Measurements from ENCODE around the gene RASSF1. TPM values are rescaled to one million over a fixed set of nuclear protein-coding genes. Genes with fewer than 3 reads are reported as not detected.
A peak's percentile ranks its signal among the peaks of the same experiment; 100 is the strongest.

The RASSF1 gene
- total and polyA plus RNA-seq, 2 of the 13 experiments (the other 11 are each of a cell fraction or from before 2014, with no cell fraction given) = 10.2 to 27.5 TPM

- no peak for TF ChIP-seq ZNF10 (CRISPR knock-in tag; IDR thresholded peaks at IDR 0.05; ENCODE audit: borderline replicate concordance, low read depth)
- no peak; the same call in 1 of the 2 replicates for TF ChIP-seq MEIS2 (CRISPR knock-in tag; IDR thresholded peaks at IDR 0.05)
- TF ChIP-seq ZNF704 (CRISPR knock-in tag; IDR thresholded peaks at IDR 0.05; ENCODE audit: borderline replicate concordance) = peak; percentile 16; the same call in 1 of the 2 replicates
- TF ChIP-seq ZNF883 (CRISPR knock-in tag; IDR thresholded peaks at IDR 0.05; ENCODE audit: not compliant biosample characterization) = peak; percentile 79
- TF ChIP-seq AKNA (CRISPR knock-in tag; IDR thresholded peaks at IDR 0.05; ENCODE audit: borderline replicate concordance) = no peak
- peak; percentile 48; the same call in 1 of the 2 replicates for TF ChIP-seq ZNF274 (CRISPR knock-in tag; IDR thresholded peaks at IDR 0.05)
- TF ChIP-seq TFAP4 (IDR thresholded peaks at IDR 0.05; ENCODE audit: borderline replicate concordance, low read depth) = peak; percentile 51; the same call in 1 of the 2 replicates
- no peak for TF ChIP-seq MYNN (CRISPR knock-in tag; IDR thresholded peaks at IDR 0.05; ENCODE audit: low read depth)
- no peak for TF ChIP-seq MED8 (CRISPR knock-in tag; IDR thresholded peaks at IDR 0.05; ENCODE audit: insufficient replicate concordance)
- peak; percentile 76; the same call in 1 of the 2 replicates for TF ChIP-seq BCL3 (CRISPR knock-in tag; IDR thresholded peaks at IDR 0.05)
- TF ChIP-seq ZSCAN29 (CRISPR knock-in tag; conservative IDR thresholded peaks at IDR 0.05) = no peak; the same call in 1 of the 2 replicates
- peak; percentile 47; the same call in 1 of the 2 replicates for TF ChIP-seq TBX3 (IDR thresholded peaks at IDR 0.05; ENCODE audit: borderline replicate concordance)
- no peak for TF ChIP-seq ZNF281 (CRISPR knock-in tag; IDR thresholded peaks at IDR 0.05; ENCODE audit: borderline replicate concordance)
- TF ChIP-seq U2AF1 (optimal IDR thresholded peaks at IDR 0.05; ENCODE audit: low read depth, low read length) = no peak
Observed at GRCh38 chr3:50292159-50293078, 48.2 kb downstream of the RASSF1 start, which contains the start of gene IFRD2 (continued).
